G401 (cell line): ENCODE results near the gene SLC26A4. TPM values are rescaled to one million over a fixed set of nuclear protein-coding genes. Genes with fewer than 3 reads are reported as not detected.

Experiments
- DNase-seq: peaks from one replicate; pipeline ENCODE4 v3.0.0-alpha.2; 2015; ENCODE audit warnings: low spot score
- in situ Hi-C: cut with HindIII; loops from 2 replicates; pipeline ENCODE4 v1.10.0; 2016; ENCODE audit warnings: low sequenced_read_pairs, mixed read lengths
- total RNA-seq: library from RNA; depleted of rRNA; stranded (reverse); fragments of >200 nt; shearing (Covaris generic); gene quantifications from 2 replicates; pipeline ENCODE4 v1.2.3, GENCODE V29; 2014

SLC26A4 gene
- total RNA-seq, 1 experiment from 2014 or later: 0.03 TPM

DNA sequence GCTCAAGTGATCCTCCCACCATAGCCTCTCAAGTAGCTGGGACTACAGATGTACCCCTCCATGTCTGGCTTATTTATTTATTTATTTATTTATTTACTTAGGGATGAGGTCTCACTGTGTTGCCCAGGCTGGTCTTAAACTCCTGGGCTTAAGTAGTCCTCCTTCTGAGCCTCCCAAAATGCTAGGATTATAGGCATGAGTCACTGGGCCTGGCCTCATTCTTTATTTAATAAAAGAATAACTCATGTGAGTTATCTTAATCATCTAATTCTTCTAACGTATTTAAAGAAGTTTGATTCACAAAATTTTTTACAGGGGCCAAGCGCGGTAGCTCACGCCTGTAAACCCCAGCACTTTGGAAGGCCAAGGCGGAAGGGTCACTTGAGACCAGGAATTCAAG, 8.0 kb upstream of the SLC26A4 start:
- in situ Hi-C loops: no loop called here
- DNase-seq: no peak

DNA sequence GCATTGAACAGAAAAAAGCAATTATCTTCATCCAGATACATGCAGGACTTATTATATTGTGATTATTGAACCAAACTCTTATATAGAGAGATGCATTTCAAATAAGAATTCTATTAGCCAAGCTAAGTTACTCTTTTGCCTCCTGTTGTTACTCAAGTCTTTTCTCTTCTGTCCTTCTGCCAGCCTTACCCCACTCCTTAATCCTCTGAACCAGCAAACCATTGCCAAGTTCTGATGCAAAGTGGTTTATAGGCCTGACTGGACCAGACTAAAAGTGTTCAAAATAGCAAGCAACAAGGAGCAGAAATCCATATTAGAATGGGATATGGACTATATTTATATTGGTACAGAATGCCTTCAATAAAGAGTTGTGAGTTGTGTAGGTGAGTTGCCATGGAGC, 2.2 kb upstream of the SLC26A4 start:
- no peak for DNase-seq
- in situ Hi-C loops: no loop called here

DNA sequence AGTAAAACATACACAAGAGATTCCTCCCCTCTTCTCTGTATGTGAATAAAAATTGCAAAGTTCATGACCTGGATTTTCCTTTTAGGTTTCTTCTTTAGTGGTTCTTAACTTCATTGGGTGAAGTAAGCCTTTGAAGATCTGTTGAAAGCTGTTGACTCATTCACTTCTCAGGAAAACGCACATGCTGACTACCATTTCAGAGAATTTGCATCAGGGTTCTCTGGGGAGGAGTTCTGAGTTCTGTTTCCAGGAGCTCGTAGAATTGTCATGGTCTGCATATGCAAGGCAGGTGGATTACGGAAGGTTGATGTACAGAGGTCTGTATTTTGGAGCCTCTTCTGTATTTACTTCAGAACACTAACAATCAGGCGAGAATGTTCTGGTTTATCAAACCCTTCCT, 962 bp upstream of the SLC26A4 start:
- no peak for DNase-seq
- in situ Hi-C loops: no loop called here

DNA sequence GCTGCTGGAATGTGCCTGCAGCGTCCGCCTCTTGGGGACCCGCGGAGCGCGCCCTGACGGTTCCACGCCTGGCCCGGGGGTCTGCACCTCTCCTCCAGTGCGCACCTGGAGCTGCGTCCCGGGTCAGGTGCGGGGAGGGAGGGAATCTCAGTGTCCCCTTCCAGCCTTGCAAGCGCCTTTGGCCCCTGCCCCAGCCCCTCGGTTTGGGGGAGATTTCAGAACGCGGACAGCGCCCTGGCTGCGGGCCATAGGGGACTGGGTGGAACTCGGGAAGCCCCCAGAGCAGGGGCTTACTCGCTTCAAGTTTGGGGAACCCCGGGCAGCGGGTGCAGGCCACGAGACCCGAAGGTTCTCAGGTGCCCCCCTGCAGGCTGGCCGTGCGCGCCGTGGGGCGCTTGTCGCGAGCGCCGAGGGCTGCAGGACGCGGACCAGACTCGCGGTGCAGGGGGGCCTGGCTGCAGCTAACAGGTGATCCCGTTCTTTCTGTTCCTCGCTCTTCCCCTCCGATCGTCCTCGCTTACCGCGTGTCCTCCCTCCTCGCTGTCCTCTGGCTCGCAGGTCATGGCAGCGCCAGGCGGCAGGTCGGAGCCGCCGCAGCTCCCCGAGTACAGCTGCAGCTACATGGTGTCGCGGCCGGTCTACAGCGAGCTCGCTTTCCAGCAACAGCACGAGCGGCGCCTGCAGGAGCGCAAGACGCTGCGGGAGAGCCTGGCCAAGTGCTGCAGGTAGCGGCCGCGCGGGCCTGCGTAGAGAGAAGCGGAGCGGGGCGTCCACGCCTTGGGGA, 645 bp downstream of the SLC26A4 start:
- in situ Hi-C loops: no loop called here
- DNase-seq: peak; percentile 51

DNA sequence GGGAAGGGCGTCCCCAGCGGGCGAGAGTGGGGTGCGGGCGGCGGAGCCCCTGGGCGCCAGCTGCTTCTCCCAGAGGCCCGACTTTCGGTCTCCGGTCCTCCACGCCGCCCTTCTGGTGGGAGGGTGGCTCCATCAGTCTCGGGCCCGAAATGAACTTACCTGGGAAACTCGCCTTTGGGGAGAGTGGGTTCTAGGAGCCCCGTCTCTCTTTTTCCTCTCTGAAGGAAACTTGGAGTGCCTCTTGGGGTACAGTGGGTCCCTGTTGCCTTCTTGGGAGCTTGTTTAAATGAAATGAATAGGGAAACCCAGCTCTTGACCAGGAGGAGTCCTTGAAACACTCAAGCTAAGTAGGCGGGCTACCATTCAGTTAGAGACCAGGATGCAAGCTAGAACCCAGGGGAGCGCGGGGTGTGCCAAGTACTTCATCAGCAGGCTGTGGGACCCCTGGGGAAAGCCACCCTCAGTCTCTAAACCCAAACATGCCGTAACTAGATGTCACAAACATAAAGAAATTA, 1.3 kb downstream of the SLC26A4 start:
- peak; percentile 17 for DNase-seq
- in situ Hi-C loops: no loop called here

DNA sequence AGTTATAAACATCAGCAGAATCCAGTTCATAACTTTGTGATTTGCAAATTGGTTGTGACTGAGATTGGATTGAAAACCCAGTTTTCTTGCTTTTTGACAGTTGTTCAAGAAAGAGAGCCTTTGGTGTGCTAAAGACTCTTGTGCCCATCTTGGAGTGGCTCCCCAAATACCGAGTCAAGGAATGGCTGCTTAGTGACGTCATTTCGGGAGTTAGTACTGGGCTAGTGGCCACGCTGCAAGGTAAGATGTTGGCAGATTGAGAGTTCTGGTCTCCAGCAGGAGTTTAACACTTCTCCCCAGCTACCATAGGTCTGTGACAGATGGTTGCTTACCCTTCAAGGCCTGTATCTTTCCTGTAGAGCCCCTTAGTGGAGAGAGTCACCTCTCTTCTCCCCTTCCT, 2.6 kb downstream of the SLC26A4 start:
- DNase-seq: no peak
- in situ Hi-C loops: no loop called here

DNA sequence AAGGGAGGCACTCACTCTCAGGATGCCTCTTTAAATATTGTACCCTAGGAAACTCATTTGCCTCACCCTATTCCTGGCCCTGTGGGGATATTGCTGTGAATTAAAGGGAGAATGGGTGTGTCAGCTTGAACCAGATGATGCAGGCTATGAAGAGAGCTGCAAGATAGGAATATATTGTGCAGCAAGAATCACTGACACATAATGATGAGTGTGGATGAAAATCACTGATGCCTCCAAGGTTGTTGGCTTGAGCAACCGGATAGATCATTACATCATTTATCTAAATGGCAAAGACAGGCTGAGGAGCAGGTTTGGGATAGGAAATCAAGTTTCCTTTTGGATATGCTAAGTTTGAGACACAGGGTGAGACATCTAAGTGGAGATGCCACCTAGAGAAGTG, 6.2 kb downstream of the SLC26A4 start:
- DNase-seq: no peak
- in situ Hi-C loops: no loop called here

DNA sequence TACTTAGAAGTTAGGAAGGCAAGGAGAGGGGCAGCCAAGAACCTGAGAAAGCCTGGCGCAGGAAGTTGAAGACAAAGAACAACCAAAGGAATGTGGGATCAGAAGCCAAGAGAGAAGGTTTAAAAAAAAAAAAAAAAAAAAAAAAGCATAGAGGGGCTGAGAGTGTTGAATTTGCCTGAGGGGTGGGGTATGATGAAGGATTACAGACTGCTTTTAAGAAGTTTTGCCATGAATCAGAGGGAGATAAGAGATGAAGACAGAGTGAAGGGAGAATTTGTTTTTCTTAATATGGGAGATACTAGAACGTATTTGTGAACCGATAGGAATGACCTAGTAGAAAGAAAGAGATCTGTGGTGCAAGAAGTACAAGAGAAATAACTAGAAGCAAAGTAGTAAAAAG, 6.7 kb downstream of the SLC26A4 start:
- in situ Hi-C loops: no loop called here

DNA sequence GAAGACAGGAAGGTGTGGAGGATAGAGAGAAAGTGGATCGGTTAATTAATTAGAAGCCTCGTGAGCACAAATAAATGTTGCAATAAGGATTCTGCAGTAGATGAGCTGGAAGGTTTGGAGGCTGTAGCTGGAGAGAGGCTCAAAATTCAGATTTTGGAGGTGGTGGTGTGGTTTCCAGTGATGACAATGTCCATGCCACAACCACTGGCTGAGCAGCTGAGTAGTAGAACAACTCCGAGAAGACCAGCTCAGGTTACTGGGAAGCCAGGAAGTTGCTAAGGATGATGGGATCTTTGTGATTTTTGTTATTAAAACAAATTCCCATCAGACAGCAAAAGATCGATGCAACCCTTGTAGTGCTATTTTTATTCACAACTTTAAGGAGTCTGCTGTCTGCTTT, 7.7 kb downstream of the SLC26A4 start:
- DNase-seq: no peak
- in situ Hi-C loops: no loop called here

More for the DNA sequence above, 6.7 kb downstream of the SLC26A4 start:
- no peak for DNase-seq

DNA sequence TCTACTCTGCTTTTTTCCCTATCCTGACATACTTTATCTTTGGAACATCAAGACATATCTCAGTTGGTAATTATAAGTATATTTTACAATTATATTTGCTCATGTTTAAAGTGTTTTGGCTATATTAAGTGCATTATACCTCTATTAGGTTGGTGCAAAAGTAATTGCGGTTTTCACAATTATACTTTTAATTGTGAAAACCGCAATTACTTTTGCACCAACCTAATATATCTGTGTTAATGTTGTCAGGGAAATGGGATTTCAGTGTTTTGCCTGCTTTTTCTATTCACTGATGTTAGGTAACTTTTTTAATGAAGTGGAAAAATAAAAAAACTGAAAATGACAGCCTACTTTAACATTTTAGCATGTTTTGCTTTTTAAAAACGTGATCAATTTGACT, 11.6 kb downstream of the SLC26A4 start:
- in situ Hi-C loops: no loop called here
- DNase-seq: no peak

DNA sequence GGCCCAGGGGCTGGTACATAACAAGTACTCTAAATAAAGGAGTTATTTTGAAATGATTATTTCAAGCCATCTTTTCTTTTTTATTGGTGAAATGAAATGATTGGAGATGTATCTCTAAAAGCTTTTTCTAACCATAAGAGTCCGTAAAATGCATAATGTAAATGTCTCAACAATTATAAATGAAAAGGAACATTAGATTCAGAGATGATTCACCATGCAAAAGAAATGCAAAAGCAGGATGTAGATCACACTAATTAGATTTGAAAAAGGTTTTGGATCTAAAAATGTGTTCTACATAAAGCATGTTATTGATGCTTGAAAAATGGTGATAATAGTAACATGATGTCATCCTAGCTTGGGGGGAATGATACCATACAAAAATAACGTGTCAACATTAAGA, 15.6 kb downstream of the SLC26A4 start:
- DNase-seq: no peak
- in situ Hi-C loops: no loop called here

DNA sequence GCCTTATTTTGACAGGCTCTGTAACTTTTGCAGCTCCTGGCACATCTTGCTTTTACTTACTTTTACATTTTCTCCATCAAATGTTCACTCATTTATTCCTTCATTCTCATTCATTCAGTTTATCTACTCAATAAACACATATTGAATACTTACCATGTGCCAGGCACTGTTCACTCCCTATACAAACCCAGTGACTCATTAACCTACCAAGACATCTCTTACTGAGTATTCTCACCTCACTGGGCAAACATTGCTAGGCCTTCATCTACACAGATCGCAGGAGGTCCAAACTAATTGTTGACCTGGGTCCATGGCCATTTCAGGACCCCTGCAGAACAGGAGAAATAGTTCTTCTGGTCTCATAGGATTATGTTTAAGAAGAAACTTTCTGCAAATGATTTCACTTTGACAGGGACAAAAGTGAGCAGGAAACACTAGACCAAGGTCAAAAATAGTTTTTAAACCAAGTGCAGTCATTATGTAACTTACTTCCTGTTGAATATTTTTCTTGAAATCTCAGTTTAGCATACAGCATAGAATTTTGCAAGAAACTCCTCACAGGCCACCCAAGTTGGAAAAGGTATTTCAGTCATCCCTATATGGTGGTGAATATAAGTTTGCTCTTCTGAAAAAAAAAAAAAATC, 17.6 kb downstream of the SLC26A4 start:
- DNase-seq: no peak
- in situ Hi-C loops: no loop called here

DNA sequence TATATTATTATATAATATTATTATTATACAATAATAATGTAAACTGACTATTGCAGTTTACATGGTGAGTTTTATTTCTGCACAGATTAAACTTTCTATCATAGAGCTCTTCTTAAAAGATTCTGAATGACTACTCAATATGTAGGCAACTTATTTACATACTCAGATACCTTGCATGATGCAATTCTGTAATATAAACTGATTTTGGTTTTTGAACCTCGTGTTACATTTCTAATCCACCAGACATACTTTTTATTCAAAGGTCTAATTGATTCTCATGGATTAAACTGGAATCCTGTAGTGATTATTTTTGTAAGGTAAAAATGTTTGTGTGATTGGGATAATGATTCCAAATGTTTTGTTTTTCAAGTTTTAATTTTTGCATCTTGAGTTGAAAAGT, 19.9 kb downstream of the SLC26A4 start:
- in situ Hi-C loops: no loop called here
- DNase-seq: no peak

DNA sequence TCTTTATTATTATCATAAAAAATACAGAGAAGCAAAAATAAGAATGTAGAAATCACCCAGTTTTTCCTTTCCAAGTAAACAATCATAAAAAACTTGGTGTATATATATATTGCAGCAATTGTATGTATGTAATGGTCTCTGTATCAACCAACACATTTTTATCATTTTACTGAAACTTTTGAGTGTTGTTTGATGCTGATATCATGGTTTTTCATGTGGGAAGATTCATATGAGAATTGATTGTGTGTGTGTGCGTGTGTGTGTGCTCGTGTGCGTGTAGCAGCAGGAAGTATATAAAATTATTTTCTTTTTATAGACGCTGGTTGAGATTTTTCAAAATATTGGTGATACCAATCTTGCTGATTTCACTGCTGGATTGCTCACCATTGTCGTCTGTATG, 22.3 kb downstream of the SLC26A4 start:
- no peak for DNase-seq
- in situ Hi-C loops: no loop called here

DNA sequence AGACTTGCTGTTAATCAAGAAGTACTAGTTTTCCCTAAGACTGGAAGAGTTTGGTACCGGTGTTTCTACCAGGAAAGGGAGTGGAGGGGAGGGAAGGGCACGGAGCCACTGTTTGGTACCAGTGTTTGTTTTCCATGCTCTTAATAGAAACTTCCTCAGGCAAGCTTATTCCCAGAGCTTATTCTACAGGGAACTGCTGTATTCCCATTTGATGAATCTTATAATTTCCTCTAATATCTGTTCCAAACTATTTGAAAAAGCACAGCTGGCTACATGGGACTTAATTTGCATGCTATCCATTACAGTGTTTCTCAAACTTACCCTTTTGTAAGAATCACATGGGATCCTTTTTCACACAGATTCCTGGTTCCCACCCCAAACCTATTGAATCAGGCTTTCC, 23.7 kb downstream of the SLC26A4 start:
- in situ Hi-C loops: no loop called here
- no peak for DNase-seq

DNA sequence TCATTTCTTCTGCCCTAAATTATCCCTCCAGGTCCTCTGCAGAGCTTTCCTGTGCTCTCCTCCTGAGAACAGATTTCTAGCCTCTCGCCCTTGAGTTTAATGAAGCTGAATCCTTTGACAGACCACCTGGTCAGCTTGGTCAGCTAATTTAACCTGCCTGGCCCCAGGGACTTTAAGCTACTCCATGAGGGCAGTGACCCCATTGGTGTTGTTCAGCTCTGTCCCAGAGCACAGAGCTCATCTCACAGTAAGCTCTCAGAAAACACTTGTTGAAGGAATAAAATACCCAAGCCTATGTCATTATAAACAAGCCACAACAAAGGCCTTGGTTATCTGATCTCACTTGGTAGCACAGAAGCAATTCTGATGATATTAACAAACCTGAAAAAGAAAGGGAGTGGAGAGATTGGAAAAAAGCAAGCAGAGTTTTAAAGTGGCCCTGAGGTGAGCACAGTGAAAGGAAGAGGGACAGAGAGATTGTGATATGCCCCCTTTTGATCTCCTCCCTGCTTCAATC, 24.4 kb downstream of the SLC26A4 start:
- in situ Hi-C loops: no loop called here
- DNase-seq: no peak

DNA sequence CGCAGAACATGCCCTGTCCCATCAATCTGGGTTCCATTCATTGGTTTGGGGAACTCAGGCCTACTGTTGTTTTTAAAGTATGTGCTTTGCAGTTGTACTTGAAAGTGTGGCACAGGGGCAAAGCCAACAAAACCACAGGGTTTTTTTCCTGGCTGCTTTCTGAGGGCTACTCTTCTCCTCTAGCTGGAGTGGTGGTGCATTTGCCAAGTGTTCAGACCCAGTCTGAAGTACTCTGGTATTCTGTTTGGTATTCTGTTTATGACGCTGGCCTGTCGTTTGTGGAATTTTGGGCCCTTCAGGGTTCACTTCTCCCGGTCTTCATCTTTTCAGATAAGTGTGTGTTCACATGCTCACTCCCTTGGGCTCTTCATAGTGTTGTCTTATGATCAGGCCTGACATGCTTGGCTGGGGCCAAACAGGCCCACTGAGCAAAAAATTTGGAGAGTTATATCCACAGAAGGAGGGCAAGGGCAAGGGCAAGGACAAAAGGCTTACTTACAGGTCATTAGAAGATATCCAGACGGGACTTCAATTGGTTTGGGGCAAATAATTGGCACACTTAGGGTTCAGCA, 26.3 kb downstream of the SLC26A4 start:
- no peak for DNase-seq
- in situ Hi-C loops: no loop called here

DNA sequence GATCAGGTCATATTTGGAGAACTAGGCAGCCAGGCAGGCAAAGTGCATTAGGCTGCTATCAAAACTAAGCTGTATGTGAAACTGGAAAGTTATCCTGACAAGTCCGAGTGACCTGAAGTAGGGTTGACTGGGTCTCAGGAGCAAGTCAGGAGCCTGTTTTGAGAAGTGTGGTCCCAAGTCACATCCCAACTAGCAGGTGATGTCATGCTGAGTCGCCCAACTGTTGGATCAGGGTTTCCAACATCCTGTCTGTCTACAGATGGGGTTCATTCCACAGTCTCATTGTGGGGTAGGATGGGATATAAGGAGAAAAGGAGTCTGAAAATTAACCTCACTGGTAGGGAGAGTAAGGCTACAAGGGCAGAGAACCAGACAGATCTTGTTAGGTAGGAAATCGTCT, 27.0 kb downstream of the SLC26A4 start:
- in situ Hi-C loops: no loop called here
- DNase-seq: no peak

DNA sequence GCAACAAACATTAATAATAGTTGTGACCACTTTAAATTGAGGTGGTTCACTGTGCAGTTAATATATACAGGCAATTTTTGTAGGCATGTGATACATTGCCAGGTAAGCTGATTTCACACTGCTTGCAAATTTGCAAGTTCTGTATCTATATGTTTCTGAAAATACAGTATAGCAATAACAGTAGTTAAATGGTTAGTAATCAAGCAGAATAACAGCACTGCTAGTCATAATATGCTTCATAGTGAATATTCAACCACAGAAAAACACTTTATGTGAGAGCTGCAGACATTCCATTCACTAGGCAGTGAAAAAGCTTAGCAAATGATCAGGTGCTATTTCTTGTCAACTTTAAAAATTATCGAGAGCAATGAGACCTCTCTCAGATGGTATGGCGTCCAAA, 28.9 kb downstream of the SLC26A4 start:
- in situ Hi-C loops: no loop called here
- DNase-seq: no peak

DNA sequence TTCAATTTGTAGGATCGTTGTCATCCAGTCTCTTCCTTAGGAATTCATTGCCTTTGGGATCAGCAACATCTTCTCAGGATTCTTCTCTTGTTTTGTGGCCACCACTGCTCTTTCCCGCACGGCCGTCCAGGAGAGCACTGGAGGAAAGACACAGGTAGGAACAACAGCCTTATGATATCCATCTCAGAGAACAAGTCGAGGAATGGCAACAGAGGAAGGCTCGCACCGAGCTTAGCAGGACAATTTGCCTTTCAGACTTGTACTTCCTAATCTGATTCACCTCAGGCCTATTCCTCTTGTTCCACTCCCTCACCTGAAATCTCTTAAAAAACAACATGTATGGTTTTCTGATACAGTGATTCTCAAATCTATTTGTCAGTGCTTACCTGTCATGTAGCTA, 29.5 kb downstream of the SLC26A4 start:
- no peak for DNase-seq
- in situ Hi-C loops: no loop called here
